DMS53 (cell line): ENCODE results near the gene CDC42EP5.
"Not testable (repeated sequence)": the region's sequence is repeated elsewhere in the genome, so short reads cannot be mapped to it uniquely, and the experiment has no call there.

Experiments used
- DNase-seq: peaks from one replicate; lab custom pipeline; 2025; lab: John Stamatoyannopoulos, UW

The CDC42EP5 gene

GRCh38 chr19:54448040-54448773 is 24.9 kb downstream of the CDC42EP5 start:
- DNase-seq, result peak; percentile 79

GRCh38 chr19:54446349-54446748 is 26.7 kb downstream of the CDC42EP5 start:
- DNase-seq, result not testable (repeated sequence)

GRCh38 chr19:54444737-54445136 is 28.4 kb downstream of the CDC42EP5 start:
- no peak for DNase-seq

GRCh38 chr19:54440641-54441040 is 32.5 kb downstream of the CDC42EP5 start:
- no peak for DNase-seq

- DNase-seq, result peak; percentile 49
Observed at GRCh38 chr19:54439174-54439851, 33.8 kb downstream of the CDC42EP5 start.

- DNase-seq, result no peak
Observed at GRCh38 chr19:54436628-54437252, 36.4 kb downstream of the CDC42EP5 start.

GRCh38 chr19:54436031-54436523 is 37.0 kb downstream of the CDC42EP5 start:
- DNase-seq, result no peak

GRCh38 chr19:54435551-54436016 is 37.5 kb downstream of the CDC42EP5 start:
- DNase-seq, result no peak

- DNase-seq, result no peak
Observed at GRCh38 chr19:54434873-54435214, 38.3 kb downstream of the CDC42EP5 start.

- no peak for DNase-seq
Observed at GRCh38 chr19:54434112-54434872, 38.8 kb downstream of the CDC42EP5 start.

- DNase-seq, result no peak
Observed at GRCh38 chr19:54433697-54434096, 39.4 kb downstream of the CDC42EP5 start.

GRCh38 chr19:54432144-54432738 is 40.9 kb downstream of the CDC42EP5 start:
- peak; percentile 40 for DNase-seq

- DNase-seq, result peak; percentile 34
Observed at GRCh38 chr19:54431255-54431838, 41.7 kb downstream of the CDC42EP5 start.

GRCh38 chr19:54430306-54431254 is 42.5 kb downstream of the CDC42EP5 start:
- DNase-seq, result peak; percentile 26

GRCh38 chr19:54429545-54430227 is 43.4 kb downstream of the CDC42EP5 start:
- DNase-seq, result no peak

- no peak for DNase-seq
Observed at GRCh38 chr19:54429176-54429495, 44.0 kb downstream of the CDC42EP5 start.

- DNase-seq, result no peak
Observed at GRCh38 chr19:54428323-54429175, 44.5 kb downstream of the CDC42EP5 start.

- no peak for DNase-seq
Observed at GRCh38 chr19:54427586-54427985, 45.5 kb downstream of the CDC42EP5 start.
